ENCODE results near the gene TLX1.

TLX1 gene

DNA sequence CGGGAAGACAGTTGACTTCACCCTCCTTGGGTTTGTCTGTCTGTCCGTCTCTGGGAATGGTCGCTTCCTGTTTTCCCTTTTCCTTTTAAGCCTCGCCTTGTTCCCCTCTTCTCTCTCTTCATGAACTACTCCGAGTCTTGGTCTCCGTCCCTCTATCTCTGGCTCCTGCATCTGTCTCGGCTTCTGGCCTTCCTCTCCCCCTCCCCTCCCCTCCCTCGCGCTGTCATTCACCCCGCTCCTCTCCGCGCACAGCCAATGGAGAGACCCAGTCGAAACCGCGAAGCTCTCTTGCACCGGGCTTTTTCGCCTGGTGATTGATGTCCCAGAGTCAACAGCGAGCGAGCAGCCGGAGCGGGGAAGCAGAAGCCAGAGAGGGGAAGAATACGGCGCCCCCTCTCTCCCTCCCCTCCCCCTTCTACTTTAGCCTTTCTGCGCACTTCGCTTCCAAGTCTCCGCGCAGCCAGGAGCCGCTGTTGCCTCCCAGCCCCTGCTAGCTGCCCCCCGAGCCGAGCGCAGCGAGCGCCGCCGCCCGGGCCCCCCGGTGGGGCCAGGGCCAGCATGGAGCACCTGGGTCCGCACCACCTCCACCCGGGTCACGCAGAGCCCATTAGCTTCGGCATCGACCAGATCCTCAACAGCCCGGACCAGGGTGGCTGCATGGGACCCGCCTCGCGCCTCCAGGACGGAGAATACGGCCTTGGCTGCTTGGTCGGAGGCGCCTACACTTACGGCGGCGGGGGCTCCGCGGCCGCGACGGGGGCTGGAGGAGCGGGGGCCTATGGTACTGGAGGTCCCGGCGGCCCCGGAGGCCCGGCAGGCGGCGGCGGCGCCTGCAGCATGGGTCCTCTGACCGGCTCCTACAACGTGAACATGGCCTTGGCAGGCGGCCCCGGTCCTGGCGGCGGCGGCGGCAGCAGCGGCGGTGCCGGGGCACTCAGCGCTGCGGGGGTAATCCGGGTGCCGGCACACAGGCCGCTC, at the start of gene TLX1:
Gene TLX1 (plus strand): TSS at position 317 of the 978 bp plus-strand sequence. CDS start 242 bp downstream, at position 559.
- no peak within 1 kb of the TSS for H3K4me3 ChIP-seq (ENCODE audit: low read depth, low read length)
- TF ChIP-seq, protein P1, sequence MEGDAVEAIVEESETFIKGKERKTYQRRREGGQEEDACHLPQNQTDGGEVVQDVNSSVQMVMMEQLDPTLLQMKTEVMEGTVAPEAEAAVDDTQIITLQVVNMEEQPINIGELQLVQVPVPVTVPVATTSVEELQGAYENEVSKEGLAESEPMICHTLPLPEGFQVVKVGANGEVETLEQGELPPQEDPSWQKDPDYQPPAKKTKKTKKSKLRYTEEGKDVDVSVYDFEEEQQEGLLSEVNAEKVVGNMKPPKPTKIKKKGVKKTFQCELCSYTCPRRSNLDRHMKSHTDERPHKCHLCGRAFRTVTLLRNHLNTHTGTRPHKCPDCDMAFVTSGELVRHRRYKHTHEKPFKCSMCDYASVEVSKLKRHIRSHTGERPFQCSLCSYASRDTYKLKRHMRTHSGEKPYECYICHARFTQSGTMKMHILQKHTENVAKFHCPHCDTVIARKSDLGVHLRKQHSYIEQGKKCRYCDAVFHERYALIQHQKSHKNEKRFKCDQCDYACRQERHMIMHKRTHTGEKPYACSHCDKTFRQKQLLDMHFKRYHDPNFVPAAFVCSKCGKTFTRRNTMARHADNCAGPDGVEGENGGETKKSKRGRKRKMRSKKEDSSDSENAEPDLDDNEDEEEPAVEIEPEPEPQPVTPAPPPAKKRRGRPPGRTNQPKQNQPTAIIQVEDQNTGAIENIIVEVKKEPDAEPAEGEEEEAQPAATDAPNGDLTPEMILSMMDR (IDR thresholded peaks at IDR 0.05; ENCODE audit: low read depth, low read length) = no peak

- TF ChIP-seq, protein P1 (IDR thresholded peaks at IDR 0.05; ENCODE audit: low read depth, low read length) = no peak
- H3K4me3 ChIP-seq (ENCODE audit: low read depth, low read length) = no peak overlapping the region
These were observed 45.3 kb upstream of the TLX1 start for GRCh38 chr10:101085846-101086245.

- H3K4me3 ChIP-seq (ENCODE audit: low read depth, low read length) = no peak overlapping the region
These were observed 43.7 kb upstream of the TLX1 start for GRCh38 chr10:101087376-101087775.

GRCh38 chr10:101087965-101088364, 43.1 kb upstream of the TLX1 start:
- H3K4me3 ChIP-seq (ENCODE audit: low read depth, low read length) = no peak overlapping the region
- TF ChIP-seq, protein P1 (IDR thresholded peaks at IDR 0.05; ENCODE audit: low read depth, low read length) = no peak

More at GRCh38 chr10:101087376-101087775, 43.7 kb upstream of the TLX1 start:
- TF ChIP-seq, protein P1 (IDR thresholded peaks at IDR 0.05; ENCODE audit: low read depth, low read length) = no peak

GRCh38 chr10:101089520-101090299, 41.4 kb upstream of the TLX1 start:
- H3K4me3 ChIP-seq (ENCODE audit: low read depth, low read length) = no peak overlapping the region
- TF ChIP-seq, protein P1 (IDR thresholded peaks at IDR 0.05; ENCODE audit: low read depth, low read length) = no peak

DNA sequence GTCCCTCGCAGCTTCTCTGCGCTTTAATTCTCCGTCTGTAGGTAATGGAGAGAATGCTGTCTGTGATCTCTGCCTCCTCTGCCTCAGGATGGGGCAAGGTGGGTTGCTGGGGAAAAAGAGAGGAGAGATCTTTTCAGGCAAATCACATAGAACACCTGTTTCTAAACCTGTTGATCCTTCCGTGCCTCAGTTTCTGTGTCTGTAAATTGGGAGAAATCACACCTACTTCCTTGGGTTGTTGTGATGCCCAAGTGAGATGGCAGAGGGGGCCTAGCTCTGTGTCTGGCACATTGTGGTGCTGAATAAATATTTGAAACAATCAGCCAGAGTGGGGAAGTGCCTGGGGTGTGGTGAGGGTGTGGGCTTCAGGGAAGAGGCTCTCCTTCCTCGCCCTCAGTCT, 40.5 kb upstream of the TLX1 start:
- no peak overlapping the region for H3K4me3 ChIP-seq (ENCODE audit: low read depth, low read length)
- TF ChIP-seq, protein P1 (IDR thresholded peaks at IDR 0.05; ENCODE audit: low read depth, low read length) = no peak

All from WI38 (cell line).